ENCODE measurements around the gene PDZD8. TPM values are rescaled to one million over a fixed set of nuclear protein-coding genes. Genes with fewer than 3 reads are reported as not detected.

PDZD8 gene
- total RNA-seq, 4 donors from 2014 or later: 15.9 to 25.0 (median 18.1) TPM

DNA sequence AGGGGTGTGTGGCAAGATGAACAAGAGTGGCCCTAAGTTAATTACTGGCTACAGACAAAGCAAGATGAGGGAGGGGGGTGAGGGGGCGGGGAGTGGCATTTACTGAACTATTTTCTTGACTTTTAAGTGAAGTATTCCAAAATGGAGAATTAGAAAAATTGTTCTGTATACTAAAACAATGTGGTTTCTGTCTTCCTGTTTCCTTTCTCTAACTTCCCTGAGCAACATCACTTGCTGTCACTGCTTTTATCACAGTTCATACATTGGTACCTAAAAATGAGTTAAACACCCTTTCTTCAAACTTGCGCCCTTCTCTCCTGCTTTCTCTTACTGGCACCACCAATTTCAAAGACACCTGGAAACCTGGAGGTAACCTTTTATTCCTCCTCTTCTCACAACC, 21.6 kb downstream of the PDZD8 start:
- DNase-seq (no peak), ATAC-seq (no peak)
- Histone ChIP-seq H3K9me3 (no peaks in the 10 kb centered on the region), H3K27me3 (no peaks in the 10 kb centered on the region), H3K4me1 (peaks cover 0 to 3% of the 10 kb centered on the region in 2 donors), H3K4me3 (no peak overlapping the region), H3K27ac (no peak overlapping the region), H3K36me3 (no peaks in the 10 kb centered on the region)
- intact Hi-C loops (cut with DNase I; ENCODE audit: low total_unique reads) (no loop called here), in situ Hi-C loops (cut with MboI; ENCODE audit: low sequenced_read_pairs in 4 of 4) (no loop called here)
- TF ChIP-seq, protein P1, sequence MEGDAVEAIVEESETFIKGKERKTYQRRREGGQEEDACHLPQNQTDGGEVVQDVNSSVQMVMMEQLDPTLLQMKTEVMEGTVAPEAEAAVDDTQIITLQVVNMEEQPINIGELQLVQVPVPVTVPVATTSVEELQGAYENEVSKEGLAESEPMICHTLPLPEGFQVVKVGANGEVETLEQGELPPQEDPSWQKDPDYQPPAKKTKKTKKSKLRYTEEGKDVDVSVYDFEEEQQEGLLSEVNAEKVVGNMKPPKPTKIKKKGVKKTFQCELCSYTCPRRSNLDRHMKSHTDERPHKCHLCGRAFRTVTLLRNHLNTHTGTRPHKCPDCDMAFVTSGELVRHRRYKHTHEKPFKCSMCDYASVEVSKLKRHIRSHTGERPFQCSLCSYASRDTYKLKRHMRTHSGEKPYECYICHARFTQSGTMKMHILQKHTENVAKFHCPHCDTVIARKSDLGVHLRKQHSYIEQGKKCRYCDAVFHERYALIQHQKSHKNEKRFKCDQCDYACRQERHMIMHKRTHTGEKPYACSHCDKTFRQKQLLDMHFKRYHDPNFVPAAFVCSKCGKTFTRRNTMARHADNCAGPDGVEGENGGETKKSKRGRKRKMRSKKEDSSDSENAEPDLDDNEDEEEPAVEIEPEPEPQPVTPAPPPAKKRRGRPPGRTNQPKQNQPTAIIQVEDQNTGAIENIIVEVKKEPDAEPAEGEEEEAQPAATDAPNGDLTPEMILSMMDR (IDR thresholded peaks at IDR 0.05 in 4 of 5, conservative IDR thresholded peaks at IDR 0.05 in 1 of 5): no peak
- no peak for TF ChIP-seq POLR2A (IDR thresholded peaks at IDR 0.05)

DNA sequence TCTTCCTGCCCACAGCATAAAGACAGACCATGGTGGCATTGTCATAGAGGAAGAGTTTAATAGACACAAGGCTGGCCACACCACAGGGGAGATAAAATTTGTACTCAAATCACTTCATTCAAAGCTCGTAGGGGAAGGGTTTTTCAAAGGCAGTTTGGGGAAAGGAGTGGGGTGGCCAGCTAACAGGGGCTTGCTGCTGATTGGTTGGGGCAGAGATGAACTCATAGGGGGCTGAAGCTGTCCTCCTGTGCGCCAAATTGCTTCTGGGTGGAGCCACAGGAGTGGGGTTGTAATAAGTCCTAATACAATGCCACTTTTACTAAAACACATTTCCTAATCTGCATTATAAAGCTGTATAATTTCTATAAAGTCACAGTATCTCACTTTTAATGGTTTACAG, 22.5 kb downstream of the PDZD8 start:
- ATAC-seq (no peak), DNase-seq (no peak)
- TF ChIP-seq, protein P1 (IDR thresholded peaks at IDR 0.05 in 4 of 5, conservative IDR thresholded peaks at IDR 0.05 in 1 of 5): no peak
- TF ChIP-seq POLR2A (IDR thresholded peaks at IDR 0.05): no peak
- H3K36me3 ChIP-seq: no peaks in the 10 kb centered on the region
- H3K4me1 ChIP-seq: peaks cover 0 to 3% of the 10 kb centered on the region in 2 donors
- H3K4me3 ChIP-seq: no peak overlapping the region
- H3K27me3 ChIP-seq: no peaks in the 10 kb centered on the region
- in situ Hi-C loops (cut with MboI; ENCODE audit: low sequenced_read_pairs in 4 of 4): no loop called here
- intact Hi-C loops (cut with DNase I; ENCODE audit: low total_unique reads): no loop called here
- no peaks in the 10 kb centered on the region for H3K9me3 ChIP-seq
- no peak overlapping the region for H3K27ac ChIP-seq

DNA sequence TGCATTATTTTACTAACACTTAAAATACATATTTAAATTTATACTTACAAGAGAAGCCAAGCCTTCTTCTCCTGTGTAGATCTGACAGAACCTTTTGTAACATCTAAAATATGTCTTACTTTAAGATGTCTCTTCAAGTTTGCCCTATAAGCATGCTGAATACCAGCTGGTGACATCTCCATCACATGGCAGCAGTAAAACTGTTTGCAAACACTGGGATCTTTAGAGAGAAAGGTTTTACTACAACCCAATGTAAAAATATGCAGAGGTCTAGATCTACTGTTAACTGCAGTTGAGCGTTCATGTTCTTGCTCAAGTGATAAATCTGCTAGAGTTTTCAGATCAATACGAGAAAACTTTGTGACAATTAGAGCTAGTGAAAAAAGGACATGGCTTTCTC, 23.2 kb downstream of the PDZD8 start:
- intact Hi-C loops (cut with DNase I; ENCODE audit: low total_unique reads): no loop called here
- no peak overlapping the region for H3K4me3 ChIP-seq
- in situ Hi-C loops (cut with MboI; ENCODE audit: low sequenced_read_pairs in 4 of 4): no loop called here
- H3K9me3 ChIP-seq: no peaks in the 10 kb centered on the region
- TF ChIP-seq POLR2A (IDR thresholded peaks at IDR 0.05): no peak
- TF ChIP-seq, protein P1 (IDR thresholded peaks at IDR 0.05 in 4 of 5, conservative IDR thresholded peaks at IDR 0.05 in 1 of 5): no peak
- no peak for ATAC-seq
- H3K27ac ChIP-seq: no peak overlapping the region
- no peaks in the 10 kb centered on the region for H3K36me3 ChIP-seq
- H3K27me3 ChIP-seq: no peaks in the 10 kb centered on the region
- peaks cover 0 to 3% of the 10 kb centered on the region in 2 donors for H3K4me1 ChIP-seq
- no peak for DNase-seq

DNA sequence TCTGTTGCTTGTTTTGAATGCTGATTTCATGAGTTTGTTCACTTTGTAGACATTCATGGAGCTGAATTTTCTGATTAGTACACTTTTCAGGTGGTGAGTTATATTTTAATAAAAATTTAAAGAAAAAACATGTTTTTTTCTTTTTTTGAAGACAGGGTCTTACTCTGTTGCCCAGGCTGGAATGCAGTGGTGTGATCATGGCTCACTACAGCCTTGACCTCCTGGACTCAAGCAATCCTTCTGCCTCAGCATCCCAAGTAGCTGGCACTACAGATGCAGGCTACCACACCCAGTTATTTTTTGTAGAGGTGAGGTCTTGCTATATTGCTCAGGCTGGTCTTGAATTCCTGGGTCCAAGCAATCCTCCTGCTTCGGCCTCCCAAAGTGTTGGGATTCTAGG, 23.7 kb downstream of the PDZD8 start:
- no peaks in the 10 kb centered on the region for H3K9me3 ChIP-seq
- intact Hi-C loops (cut with DNase I; ENCODE audit: low total_unique reads) (no loop called here), in situ Hi-C loops (cut with MboI; ENCODE audit: low sequenced_read_pairs in 4 of 4) (no loop called here)
- no peaks in the 10 kb centered on the region for H3K27me3 ChIP-seq
- H3K4me1 ChIP-seq: peaks cover 0 to 3% of the 10 kb centered on the region in 2 donors
- no peak overlapping the region for H3K4me3 ChIP-seq
- DNase-seq: no peak
- no peak for TF ChIP-seq POLR2A (IDR thresholded peaks at IDR 0.05)
- TF ChIP-seq, protein P1 (IDR thresholded peaks at IDR 0.05 in 4 of 5, conservative IDR thresholded peaks at IDR 0.05 in 1 of 5): no peak
- H3K27ac ChIP-seq: no peak overlapping the region
- H3K36me3 ChIP-seq: no peaks in the 10 kb centered on the region
- no peak for ATAC-seq

DNA sequence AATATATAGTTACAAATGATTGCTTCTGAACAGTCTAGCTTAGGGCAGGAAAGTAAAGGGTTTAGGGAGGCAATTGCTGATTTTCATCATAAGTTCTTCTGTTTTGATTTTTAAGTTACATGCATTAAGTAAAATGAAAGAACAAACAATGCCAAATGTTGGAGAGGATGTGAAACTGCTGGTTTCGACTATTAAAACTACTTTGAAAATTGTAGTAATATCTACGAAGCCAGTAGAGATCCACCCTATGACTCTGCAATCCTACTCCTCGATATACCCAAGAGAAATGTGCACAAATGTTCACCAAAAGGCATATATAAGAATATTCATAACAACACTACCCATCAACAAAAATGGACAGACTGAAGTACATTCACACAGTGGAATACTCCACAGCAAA, 24.3 kb downstream of the PDZD8 start:
- Histone ChIP-seq H3K27ac (no peak overlapping the region), H3K27me3 (no peaks in the 10 kb centered on the region), H3K4me3 (no peak overlapping the region), H3K4me1 (peaks cover 0 to 3% of the 10 kb centered on the region in 2 donors), H3K9me3 (no peaks in the 10 kb centered on the region), H3K36me3 (no peaks in the 10 kb centered on the region)
- DNase-seq: no peak
- TF ChIP-seq POLR2A (IDR thresholded peaks at IDR 0.05): no peak
- TF ChIP-seq, protein P1 (IDR thresholded peaks at IDR 0.05 in 4 of 5, conservative IDR thresholded peaks at IDR 0.05 in 1 of 5): no peak
- intact Hi-C loops (cut with DNase I; ENCODE audit: low total_unique reads): no loop called here
- ATAC-seq: no peak
- in situ Hi-C loops (cut with MboI; ENCODE audit: low sequenced_read_pairs in 4 of 4): no loop called here
